GM12892 (cell line): ENCODE results near the gene DYNC2LI1.

Experiments
- POLR2A ChIP-seq: IDR thresholded peaks from 2 replicates; pipeline ENCODE4 v1.6.1; 2011; ENCODE audit warnings: low read depth, low read length, control low read depth
- POLR2AphosphoS5 ChIP-seq: IDR thresholded peaks from 2 replicates; pipeline ENCODE4 v1.6.1; 2011; ENCODE audit warnings: low read depth, low read length, control low read depth
- TAF1 ChIP-seq: IDR thresholded peaks from 2 replicates; pipeline ENCODE4 v1.6.1; 2011; ENCODE audit warnings: low read depth, mild to moderate bottlenecking, control low read depth, low read length, borderline replicate concordance

DNA sequence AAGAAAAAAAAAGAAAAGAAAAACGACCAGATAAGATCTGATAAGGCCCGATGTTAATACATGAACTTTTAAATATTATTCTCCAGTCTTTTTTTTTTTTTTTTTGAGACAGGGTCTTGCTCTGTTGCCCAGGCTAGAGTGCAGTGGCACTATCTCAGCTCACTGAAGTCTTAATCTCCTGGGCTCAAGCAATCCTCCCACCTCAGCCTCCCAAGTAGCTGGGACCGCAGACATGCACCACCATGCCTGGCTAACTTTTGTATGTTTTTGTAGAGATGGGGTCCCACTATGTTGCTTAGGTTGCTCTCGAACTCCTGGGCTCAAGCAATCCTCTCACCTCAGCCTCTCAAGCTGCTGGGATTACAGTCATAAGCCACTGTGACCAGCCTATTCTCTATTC is 63.2 kb downstream of the DYNC2LI1 start:
- no peak for TF ChIP-seq TAF1
- no peak for TF ChIP-seq POLR2A
- TF ChIP-seq POLR2AphosphoS5 = no peak
